Sigmoid colon (tissue), 7 donors: ENCODE data around the gene GFPT1. TPM values are rescaled to one million over a fixed set of nuclear protein-coding genes. Genes with fewer than 3 reads are reported as not detected.

ENCODE experiments used
- DNase-seq: peaks from one replicate; pipeline ENCODE4 v3.0.0-alpha.2; 2019
- H3K27ac ChIP-seq, 4 donors: fragments of 200-600 bp; sonication (generic); one replicate each; pipeline ENCODE4 v1.5.1; 2016 to 2019; ENCODE audit warnings: mild to moderate bottlenecking in 1 of 4
- H3K27me3 ChIP-seq, 3 donors: fragments of 200-600 bp; sonication (generic); one replicate each; pipeline ENCODE4 v1.5.1; 2019; ENCODE audit warnings: mild to moderate bottlenecking in 1 of 3
- H3K36me3 ChIP-seq, 4 donors: fragments of 200-600 bp; sonication (generic); one replicate each; pipeline ENCODE4 v1.5.1; 2016 to 2019
- H3K4me1 ChIP-seq, 4 donors: fragments of 200-600 bp; sonication (generic); one replicate each; pipeline ENCODE4 v1.5.1; 2017 to 2019
- H3K4me3 ChIP-seq, 4 donors: fragments of 200-600 bp; sonication (generic); one replicate each; pipeline ENCODE4 v1.5.1; 2017 to 2019; ENCODE audit warnings: mild to moderate bottlenecking in 2 of 4, moderate library complexity in 1 of 4
- H3K9me3 ChIP-seq, 4 donors: fragments of 200-600 bp in 3 of 4; sonication (generic) in 3 of 4; one replicate each; pipeline versions ENCODE4 v1.5.1 to v1.6.1; 2013 to 2019
- EP300 ChIP-seq, 4 donors: sonication (generic); formaldehyde crosslinking; IDR thresholded peaks; one replicate each; pipeline ENCODE4 v1.6.1; 2017; ENCODE audit warnings: antibody characterized with exemption in 4 of 4
- POLR2A ChIP-seq, 2 donors: fragments of 450-650 bp; IDR thresholded peaks; one replicate each; pipeline ENCODE4 v1.6.1; 2016; ENCODE audit warnings: antibody characterized with exemption in 2 of 2, mild to moderate bottlenecking in 2 of 2, moderate library complexity in 2 of 2
- POLR2AphosphoS5 ChIP-seq, 4 donors: sonication (generic); formaldehyde crosslinking; IDR thresholded peaks; one replicate each; pipeline ENCODE4 v1.6.1; 2017; ENCODE audit warnings: antibody characterized with exemption in 4 of 4
- WGBS, 2 donors: extraction: QIAGEN DNeasy Blood & Tissue Kit; methylation state at CpG; one replicate each; pipeline ENCODE4 v1.1.7; 2013; 5-methylcytosine and 5-hydroxymethylcytosine counted together
- intact Hi-C: fragments of 100-400 bp; cut with DNase I; formaldehyde crosslinking; loops from one replicate; pipeline ENCODE4 v1.15.1; 2023
- polyA plus RNA-seq, 3 donors: library from polyadenylated mRNA; stranded (reverse); fragments of 200-250 nt; gene quantifications; one replicate each; pipeline ENCODE4 v1.2.3, GENCODE V29; 2013
- total RNA-seq, 4 donors: library from RNA; depleted of rRNA; stranded (reverse); fragments of >200 nt; gene quantifications; one replicate each; pipeline ENCODE4 v1.1.0, GENCODE V29; 2016
- TF ChIP-seq, protein P1 (sequence below), 4 experiments: fragments of 450-650 bp in 3 of 4; fragments of 200-600 bp in 1 of 4; IDR thresholded peaks; one replicate each; pipeline ENCODE4 v1.5.1; 2016 to 2019; ENCODE audit warnings: antibody characterized with exemption in 4 of 4, mild to moderate bottlenecking in 3 of 4, moderate library complexity in 2 of 4
- donor health status: healthy with polysubstance abuse.
- donor health status: Bipolar disorder and iron deficiency.
- donor health status: healthy.

The GFPT1 gene
- total and polyA plus RNA-seq, 7 donors = 14.5 to 45.5 (median 24.4) TPM

DNA sequence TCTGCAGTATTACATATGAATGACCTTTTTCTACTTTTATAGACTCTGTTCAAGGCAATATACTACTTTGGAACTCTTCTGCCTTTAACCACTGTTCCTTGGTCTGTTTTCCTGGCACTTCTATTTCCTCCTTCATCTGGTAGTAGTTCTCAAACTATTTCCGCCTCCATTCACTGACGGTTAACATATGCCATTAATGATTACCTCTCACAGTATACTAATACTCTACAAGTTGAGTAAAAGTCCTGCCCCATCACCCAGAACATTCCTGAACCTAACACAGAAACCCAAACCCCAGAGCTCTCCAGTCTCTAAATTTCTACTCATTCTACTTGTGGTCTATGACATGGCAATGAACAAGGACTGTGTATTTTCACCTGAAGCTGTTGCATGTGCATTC lies 4.5 kb downstream of the GFPT1 start:
- H3K27me3 ChIP-seq = no peaks in the 10 kb centered on the region
- H3K4me3 ChIP-seq = no peak overlapping the region
- TF ChIP-seq POLR2AphosphoS5 (IDR thresholded peaks at IDR 0.05) (no peak), POLR2A (IDR thresholded peaks at IDR 0.05) (no peak)
- no peak for DNase-seq
- intact Hi-C loops = loop anchor here (5.0 kb wide), 1 partner anchor 330 kb away; no protein-coding TSS in a partner anchor
- no peak overlapping the region for H3K27ac ChIP-seq
- WGBS, 2 donors = 18 to 64% methylated on average over 2 of the region's 2 CpGs
- H3K4me1 ChIP-seq = peaks cover 0 to 53% (median 18%) of the 10 kb centered on the region in 4 donors
- H3K9me3 ChIP-seq = no peaks in the 10 kb centered on the region
- H3K36me3 ChIP-seq = no peaks in the 10 kb centered on the region

DNA sequence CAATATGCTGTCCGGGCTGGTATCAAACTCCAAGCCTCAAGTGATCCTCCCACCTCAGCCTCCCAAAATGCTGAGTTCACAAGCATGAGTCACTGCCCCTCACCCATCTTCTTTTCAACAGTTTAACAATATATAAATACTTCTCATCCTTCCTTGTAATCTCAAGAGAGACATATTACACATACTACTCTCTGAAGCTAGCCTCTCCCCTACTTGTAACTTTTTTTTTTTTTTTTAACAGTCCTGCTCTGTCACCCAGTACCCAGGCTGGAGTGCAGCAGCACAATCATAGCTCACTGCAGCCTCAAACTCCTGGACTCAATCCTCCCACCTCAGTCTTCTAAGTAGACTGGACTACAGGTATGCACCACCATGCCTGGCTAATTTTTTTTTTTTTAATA lies 5.7 kb downstream of the GFPT1 start:
- Histone ChIP-seq H3K27ac (no peak overlapping the region), H3K27me3 (no peaks in the 10 kb centered on the region), H3K4me3 (no peak overlapping the region), H3K36me3 (no peaks in the 10 kb centered on the region), H3K4me1 (peaks cover 0 to 51% (median 15%) of the 10 kb centered on the region in 4 donors), H3K9me3 (no peaks in the 10 kb centered on the region)
- intact Hi-C loops = loop anchor here (5.0 kb wide), 1 partner anchor 331 kb away; no protein-coding TSS in a partner anchor
- DNase-seq = no peak
- TF ChIP-seq POLR2A (IDR thresholded peaks at IDR 0.05) (no peak), EP300 (IDR thresholded peaks at IDR 0.05) (no peak), POLR2AphosphoS5 (IDR thresholded peaks at IDR 0.05) (no peak)
- TF ChIP-seq, protein P1, sequence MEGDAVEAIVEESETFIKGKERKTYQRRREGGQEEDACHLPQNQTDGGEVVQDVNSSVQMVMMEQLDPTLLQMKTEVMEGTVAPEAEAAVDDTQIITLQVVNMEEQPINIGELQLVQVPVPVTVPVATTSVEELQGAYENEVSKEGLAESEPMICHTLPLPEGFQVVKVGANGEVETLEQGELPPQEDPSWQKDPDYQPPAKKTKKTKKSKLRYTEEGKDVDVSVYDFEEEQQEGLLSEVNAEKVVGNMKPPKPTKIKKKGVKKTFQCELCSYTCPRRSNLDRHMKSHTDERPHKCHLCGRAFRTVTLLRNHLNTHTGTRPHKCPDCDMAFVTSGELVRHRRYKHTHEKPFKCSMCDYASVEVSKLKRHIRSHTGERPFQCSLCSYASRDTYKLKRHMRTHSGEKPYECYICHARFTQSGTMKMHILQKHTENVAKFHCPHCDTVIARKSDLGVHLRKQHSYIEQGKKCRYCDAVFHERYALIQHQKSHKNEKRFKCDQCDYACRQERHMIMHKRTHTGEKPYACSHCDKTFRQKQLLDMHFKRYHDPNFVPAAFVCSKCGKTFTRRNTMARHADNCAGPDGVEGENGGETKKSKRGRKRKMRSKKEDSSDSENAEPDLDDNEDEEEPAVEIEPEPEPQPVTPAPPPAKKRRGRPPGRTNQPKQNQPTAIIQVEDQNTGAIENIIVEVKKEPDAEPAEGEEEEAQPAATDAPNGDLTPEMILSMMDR (IDR thresholded peaks at IDR 0.05) = no peak
- 66 to 90% methylated on average over 1 of the region's 1 CpG for WGBS, 2 donors

DNA sequence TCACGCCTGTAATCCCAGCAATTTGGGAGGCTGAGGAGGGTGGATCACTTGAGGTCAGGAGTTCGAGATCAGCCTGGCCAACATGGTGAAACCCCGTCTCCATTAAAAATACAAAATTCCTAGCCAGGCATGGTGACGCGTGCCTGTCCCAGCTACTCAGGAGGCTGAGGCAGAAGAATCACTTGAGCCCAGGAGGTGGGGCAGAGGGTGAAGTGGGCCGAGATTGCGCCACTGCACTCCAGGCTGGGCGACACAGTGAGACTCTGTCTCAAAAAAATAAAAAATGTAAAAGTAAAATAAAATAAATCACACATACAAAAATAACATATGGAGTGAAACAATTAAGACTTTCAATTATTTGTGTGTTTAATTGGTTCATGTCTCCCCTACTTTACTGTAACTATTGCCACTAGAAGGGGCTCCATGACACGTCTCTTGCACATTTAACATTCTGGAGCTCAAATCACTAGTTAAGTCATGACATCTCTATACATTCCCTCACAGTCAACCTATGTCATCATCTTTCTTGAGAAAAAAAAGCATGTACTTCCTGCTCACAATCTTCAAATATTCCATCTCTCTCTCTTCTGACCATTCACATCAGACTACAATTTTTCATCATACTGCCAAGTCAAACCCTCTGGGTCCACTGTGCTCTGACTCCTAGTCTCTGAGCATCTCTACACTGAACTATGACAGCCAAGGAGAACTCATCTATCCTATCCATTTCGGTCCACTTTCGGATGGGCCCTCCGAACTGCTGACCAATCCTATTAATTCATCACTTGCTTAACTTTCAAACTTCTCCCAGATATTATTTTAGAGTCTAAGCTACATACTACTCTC lies 6.7 kb downstream of the GFPT1 start:
- Histone ChIP-seq H3K27me3 (no peaks in the 10 kb centered on the region), H3K36me3 (no peaks in the 10 kb centered on the region), H3K9me3 (no peaks in the 10 kb centered on the region), H3K4me1 (peaks cover 0 to 49% (median 10%) of the 10 kb centered on the region in 4 donors), H3K27ac (no peak overlapping the region), H3K4me3 (no peak overlapping the region)
- no peak for TF ChIP-seq EP300 (IDR thresholded peaks at IDR 0.05)
- TF ChIP-seq POLR2A (IDR thresholded peaks at IDR 0.05) = no peak
- TF ChIP-seq, protein P1 (IDR thresholded peaks at IDR 0.05) = no peak
- TF ChIP-seq POLR2AphosphoS5 (IDR thresholded peaks at IDR 0.05) = no peak
- intact Hi-C loops = loop anchor here (5.0 kb wide), 1 partner anchor 332 kb away; no protein-coding TSS in a partner anchor
- DNase-seq = no peak
- 94 to 95% methylated on average over 12 of the region's 12 CpGs for WGBS, 2 donors

DNA sequence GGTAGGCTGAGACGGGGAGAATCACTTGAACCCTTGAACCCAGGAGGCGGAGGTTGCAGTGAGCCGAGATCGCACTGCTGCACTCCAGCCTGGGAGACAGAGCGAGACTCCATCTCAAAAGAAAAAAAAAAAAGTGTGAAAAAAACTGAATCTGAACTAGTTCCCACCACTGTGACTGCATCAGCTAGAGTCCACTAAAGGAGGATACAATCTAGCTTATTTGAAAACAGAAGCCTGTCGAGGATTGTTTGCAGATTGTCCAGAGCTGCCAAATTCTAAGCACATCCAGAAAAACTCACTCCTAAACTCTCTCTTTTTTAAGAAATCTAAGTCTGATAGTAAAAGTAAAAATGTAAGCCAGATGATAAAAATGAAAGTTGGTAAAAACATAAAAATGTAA lies 10.6 kb downstream of the GFPT1 start:
- Histone ChIP-seq H3K36me3 (peaks cover 5 to 17% (median 10%) of the 10 kb centered on the region in 4 donors), H3K4me3 (no peak overlapping the region), H3K27ac (peak overlapping the region in 1 of 4 donors; percentile 0), H3K27me3 (no peaks in the 10 kb centered on the region), H3K4me1 (peaks cover 0 to 19% (median 5%) of the 10 kb centered on the region in 4 donors), H3K9me3 (no peaks in the 10 kb centered on the region)
- DNase-seq = no peak
- intact Hi-C loops = no loop called here
- 82 to 87% methylated on average over 6 of the region's 6 CpGs for WGBS, 2 donors
- no peak for TF ChIP-seq EP300 (IDR thresholded peaks at IDR 0.05)
- no peak for TF ChIP-seq POLR2A (IDR thresholded peaks at IDR 0.05)

DNA sequence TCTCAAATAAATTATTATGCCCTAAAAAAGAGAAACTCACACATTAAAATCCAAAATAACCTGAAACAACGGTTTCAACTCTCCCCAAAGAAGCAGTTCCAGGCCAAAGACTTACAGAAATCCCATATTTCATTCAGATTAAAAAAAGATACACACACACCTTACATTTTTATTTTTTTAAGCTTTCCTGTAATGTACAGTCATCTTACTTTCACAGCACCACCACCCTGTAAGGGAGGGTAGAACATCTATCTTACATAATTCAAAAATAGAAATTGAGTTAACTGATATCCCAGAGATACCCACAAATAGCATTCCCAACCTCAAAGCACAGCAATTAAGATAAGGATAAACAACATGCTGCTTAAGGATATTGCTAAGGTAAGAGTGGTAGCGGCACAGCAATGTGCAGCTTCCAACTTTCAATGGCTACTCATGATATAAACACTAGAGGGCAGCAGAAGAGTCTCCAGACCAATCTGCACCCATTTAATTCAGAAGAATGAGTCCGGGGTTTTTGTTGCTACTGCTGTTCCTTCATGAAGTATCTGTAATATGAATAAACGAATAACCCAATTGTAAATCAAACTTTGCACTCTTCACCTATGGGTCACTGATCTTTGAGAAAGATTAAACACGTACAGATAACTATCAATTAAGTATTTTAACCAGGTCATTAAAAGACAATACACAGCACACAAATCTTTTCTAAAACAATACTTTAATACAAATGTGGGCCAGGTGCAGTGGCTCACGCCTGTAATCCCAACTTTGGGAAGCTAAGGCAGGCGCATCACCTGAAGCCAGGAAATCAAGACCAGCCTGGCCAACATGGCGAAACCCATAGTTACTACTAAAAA lies 11.3 kb downstream of the GFPT1 start:
- Histone ChIP-seq H3K4me1 (peaks cover 0 to 12% (median 5%) of the 10 kb centered on the region in 4 donors), H3K36me3 (peaks cover 5 to 24% (median 11%) of the 10 kb centered on the region in 4 donors), H3K4me3 (no peak overlapping the region), H3K27ac (peak overlapping the region in 1 of 4 donors; percentile 0), H3K9me3 (no peaks in the 10 kb centered on the region), H3K27me3 (no peaks in the 10 kb centered on the region)
- intact Hi-C loops = no loop called here
- DNase-seq = no peak
- TF ChIP-seq EP300 (IDR thresholded peaks at IDR 0.05) = no peak
- TF ChIP-seq POLR2AphosphoS5 (IDR thresholded peaks at IDR 0.05) = no peak
- TF ChIP-seq, protein P1 (IDR thresholded peaks at IDR 0.05) = peak in 3 of 4 experiments; percentile 20 to 39 (median 38)
- TF ChIP-seq POLR2A (IDR thresholded peaks at IDR 0.05) = no peak
- WGBS, 2 donors = 52 to 74% methylated on average over 8 of the region's 8 CpGs
